ENCODE data around the gene GABARAPL1.

The GABARAPL1 gene

GRCh38 chr12:10235761-10236631, 23.3 kb downstream of the GABARAPL1 start:
- peak in 1 of 2 donors; percentile 37 for DNase-seq

GRCh38 chr12:10236720-10237119, 24.0 kb downstream of the GABARAPL1 start:
- DNase-seq: no peak

- DNase-seq: no peak
These were observed 25.8 kb downstream of the GABARAPL1 start for GRCh38 chr12:10238526-10238925.

DNA sequence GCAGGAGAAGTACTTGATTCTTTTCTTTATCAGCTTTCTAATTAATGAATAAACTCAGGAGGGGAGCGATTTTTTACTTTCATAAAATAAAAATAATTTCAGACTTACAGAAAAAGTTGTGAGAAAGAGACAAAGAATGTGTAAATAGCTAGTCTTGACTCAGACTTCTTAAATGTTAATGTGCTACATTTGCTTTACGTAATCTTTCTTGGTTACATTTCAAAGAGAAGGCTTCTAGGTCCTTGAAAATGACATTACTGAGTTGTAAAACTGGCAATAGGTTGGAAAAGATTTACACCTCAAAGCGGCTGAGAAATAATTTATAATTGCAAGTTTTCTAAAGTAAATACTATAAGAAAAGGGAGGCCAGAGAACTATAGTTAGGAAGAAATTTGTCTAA, 28.6 kb downstream of the GABARAPL1 start:
- no peak for DNase-seq

DNA sequence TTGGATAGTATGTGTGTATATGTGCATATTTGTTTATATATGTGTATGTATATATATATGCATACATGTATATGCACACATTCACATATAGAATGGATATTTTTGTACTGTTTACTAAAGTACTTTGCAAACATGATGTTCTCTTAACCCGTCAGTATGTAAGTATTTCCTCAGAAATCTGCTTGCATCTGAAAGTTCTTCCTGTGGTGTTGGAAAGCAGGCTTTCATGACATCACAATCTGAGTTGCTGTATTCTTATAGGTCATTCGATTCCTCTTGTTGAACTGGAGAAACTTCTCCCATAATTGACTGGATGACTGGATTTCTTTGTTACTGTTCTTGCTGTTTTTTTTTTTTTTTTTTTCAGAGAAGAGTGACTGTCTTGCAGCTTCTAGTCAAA, 29.1 kb downstream of the GABARAPL1 start:
- no peak for DNase-seq

GRCh38 chr12:10242539-10242938, 29.9 kb downstream of the GABARAPL1 start:
- DNase-seq: no peak

DNA sequence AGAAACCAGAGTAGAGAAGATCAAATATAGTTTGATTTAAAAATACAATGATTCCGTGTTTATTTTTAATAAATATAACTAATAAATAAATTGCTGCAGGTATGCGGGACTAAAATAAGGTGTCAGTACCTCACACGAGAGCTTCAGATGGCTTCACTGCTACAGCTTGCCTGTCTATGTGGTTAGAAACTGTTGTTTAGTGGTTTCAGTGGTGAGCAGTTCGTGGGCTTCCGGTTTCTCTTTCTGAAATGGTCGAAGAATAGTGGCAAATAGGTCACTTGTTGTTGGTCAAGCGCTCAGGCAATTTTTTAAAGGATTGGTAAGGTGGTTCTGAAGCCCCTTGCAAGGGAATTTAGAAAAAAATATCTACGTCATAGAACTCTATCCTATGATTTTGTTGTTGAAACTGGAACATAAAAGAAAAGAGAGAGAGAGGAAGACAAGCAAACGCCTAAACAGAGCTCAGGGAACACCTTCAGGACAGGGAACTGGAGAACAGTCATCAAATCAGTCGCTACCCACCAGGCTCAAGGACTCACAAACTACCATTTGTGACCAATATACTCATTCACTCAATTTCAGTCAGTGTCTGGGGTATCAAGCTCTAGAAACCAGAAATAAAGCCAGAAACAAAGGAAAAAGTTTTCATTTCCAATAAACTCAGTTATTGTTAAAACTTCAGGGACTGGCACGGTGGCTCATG, 31.3 kb downstream of the GABARAPL1 start:
- no peak for DNase-seq

DNA sequence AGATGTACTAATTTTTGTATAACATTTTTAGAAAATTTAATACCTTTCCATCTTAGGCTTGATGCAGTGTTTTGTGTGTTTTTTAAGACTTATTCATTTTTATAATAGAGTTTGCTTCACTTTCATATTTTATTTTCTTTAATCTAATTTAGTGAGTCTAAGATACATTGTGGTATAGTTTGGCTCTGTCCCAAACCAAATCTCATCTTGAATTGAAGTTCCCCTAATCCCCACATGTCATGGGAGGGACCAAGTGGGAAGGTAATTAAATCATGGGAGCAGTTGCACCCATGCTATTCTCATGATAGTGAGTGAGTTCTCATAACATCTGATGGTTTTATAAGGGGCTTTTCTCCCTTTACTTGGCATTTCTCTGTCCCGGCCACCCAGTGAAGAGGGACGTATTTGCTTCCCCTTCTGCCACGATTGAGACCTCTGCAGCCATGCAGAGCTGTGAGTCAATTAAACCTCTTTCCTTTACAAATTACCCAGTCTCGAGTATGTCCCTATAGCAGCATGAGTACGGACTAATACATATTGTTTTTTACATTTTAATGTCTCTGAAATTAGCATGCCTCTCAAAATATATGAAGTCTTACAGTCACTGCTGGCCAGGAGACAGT, 34.9 kb downstream of the GABARAPL1 start:
- DNase-seq: no peak

- no peak for DNase-seq
These were observed 37.2 kb downstream of the GABARAPL1 start for GRCh38 chr12:10249690-10250455.

DNA sequence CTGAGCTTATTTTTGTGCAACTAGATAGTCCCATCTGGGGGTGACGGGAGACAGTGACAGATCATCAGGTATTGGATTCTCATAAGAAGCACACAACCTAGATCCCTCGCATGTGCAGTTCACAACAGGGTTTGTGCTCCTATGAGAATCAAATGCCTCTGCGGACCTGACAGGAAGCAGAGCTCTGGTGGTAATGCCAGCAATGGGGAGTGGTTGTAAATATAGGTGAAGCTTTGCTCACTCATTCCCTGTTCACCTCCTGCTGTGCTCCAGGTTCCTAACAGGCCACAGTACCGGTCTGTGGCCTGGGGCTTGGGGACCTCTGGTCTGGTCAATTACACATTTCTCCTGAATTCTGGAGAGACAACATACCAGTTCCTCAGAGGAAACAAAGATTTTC, 39.0 kb downstream of the GABARAPL1 start:
- no peak for DNase-seq

- no peak for DNase-seq
These were observed 39.5 kb downstream of the GABARAPL1 start for GRCh38 chr12:10252201-10252600.

- no peak for DNase-seq
These were observed 43.4 kb downstream of the GABARAPL1 start for GRCh38 chr12:10256064-10256463.

GRCh38 chr12:10260927-10261326, 48.2 kb downstream of the GABARAPL1 start:
- no peak for DNase-seq

GRCh38 chr12:10268037-10268436, 55.4 kb downstream of the GABARAPL1 start:
- DNase-seq: no peak

- DNase-seq: no peak
These were observed 59.8 kb downstream of the GABARAPL1 start for GRCh38 chr12:10272467-10272866.

Measured in stimulated activated CD4-positive, alpha-beta T cell treated with anti-CD3 and anti-CD28 coated beads, Interleukin-2, amount 100 ng/mL, for 48 hours (primary cell).